Measurements from ENCODE around the gene MT1HL1. TPM values are rescaled to one million over a fixed set of nuclear protein-coding genes. Genes with fewer than 3 reads are reported as not detected.

MT1HL1 gene
- total RNA-seq: not detected

- DNase-seq (ENCODE audit: low spot score in 2 of 2): no peak
- WGBS, 2 donors: 90 to 91% methylated on average over 18 of the region's 18 CpGs
Observed at GRCh38 chr1:237004116-237004515, at the start of gene MT1HL1. TSS of gene MT1HL1 (minus strand) at chr1:237004441. CDS start at chr1:237004372, 69 bp downstream.

GRCh38 chr1:237050915-237051314, 46.7 kb upstream of the MT1HL1 start:
- Histone ChIP-seq H3K27me3 (peaks cover 0 to 4% of the 10 kb centered on the region in 2 donors), H3K4me3 (no peak overlapping the region), H3K4me1 (no peaks in the 10 kb centered on the region), H3K9me3 (no peaks in the 10 kb centered on the region), H3K27ac (no peak overlapping the region), H3K36me3 (no peaks in the 10 kb centered on the region)
- DNase-seq (ENCODE audit: low spot score in 2 of 2): no peak
- 63 to 68% methylated on average over 3 of the region's 3 CpGs for WGBS, 2 donors
- TF ChIP-seq POLR2A (IDR thresholded peaks at IDR 0.05): no peak
- TF ChIP-seq EP300 (IDR thresholded peaks at IDR 0.05): no peak
- no peak for TF ChIP-seq CTCF (IDR thresholded peaks at IDR 0.05)

More at GRCh38 chr1:237004116-237004515, at the start of gene MT1HL1:
- H3K27ac ChIP-seq: no peak within 1 kb of the TSS
- H3K27me3 ChIP-seq: no peaks in the 10 kb centered on the region
- TF ChIP-seq EP300 (IDR thresholded peaks at IDR 0.05): no peak
- TF ChIP-seq POLR2A (IDR thresholded peaks at IDR 0.05): no peak
- no peak for TF ChIP-seq CTCF (IDR thresholded peaks at IDR 0.05)
- no peaks in the 10 kb centered on the region for H3K4me1 ChIP-seq
- no peaks in the 10 kb centered on the region for H3K36me3 ChIP-seq
- no peaks in the 10 kb centered on the region for H3K9me3 ChIP-seq
- H3K4me3 ChIP-seq: no peak within 1 kb of the TSS

- TF ChIP-seq POLR2A (IDR thresholded peaks at IDR 0.05): no peak
- TF ChIP-seq CTCF (IDR thresholded peaks at IDR 0.05): no peak
- no peak for TF ChIP-seq EP300 (IDR thresholded peaks at IDR 0.05)
- no peak for DNase-seq (ENCODE audit: low spot score in 2 of 2)
- peaks cover 0 to 6% of the 10 kb centered on the region in 2 donors for H3K27me3 ChIP-seq
- H3K4me3 ChIP-seq: no peak overlapping the region
- no peaks in the 10 kb centered on the region for H3K4me1 ChIP-seq
- WGBS, 2 donors: 81 to 83% methylated on average over 6 of the region's 6 CpGs
- no peaks in the 10 kb centered on the region for H3K9me3 ChIP-seq
- H3K27ac ChIP-seq: no peak overlapping the region
- no peaks in the 10 kb centered on the region for H3K36me3 ChIP-seq
Observed at GRCh38 chr1:237050185-237050584, 45.9 kb upstream of the MT1HL1 start.

- no peak for TF ChIP-seq EP300 (IDR thresholded peaks at IDR 0.05)
- no peak for TF ChIP-seq POLR2A (IDR thresholded peaks at IDR 0.05)
- no peak for TF ChIP-seq CTCF (IDR thresholded peaks at IDR 0.05)
- Histone ChIP-seq H3K27me3 (peaks cover 0 to 19% of the 10 kb centered on the region in 2 donors), H3K4me3 (no peak overlapping the region), H3K36me3 (no peaks in the 10 kb centered on the region), H3K9me3 (no peaks in the 10 kb centered on the region), H3K27ac (no peak overlapping the region), H3K4me1 (peaks cover 0 to 1% (median 0%) of the 10 kb centered on the region in 4 donors)
- DNase-seq (ENCODE audit: low spot score in 2 of 2): no peak
- 88% methylated on average over 5 of the region's 5 CpGs for WGBS, 2 donors
Observed at GRCh38 chr1:237048803-237049202, 44.6 kb upstream of the MT1HL1 start.

GRCh38 chr1:237045278-237046016, 41.2 kb upstream of the MT1HL1 start:
- WGBS, 2 donors: 22 to 41% methylated on average over 3 of the region's 3 CpGs
- H3K27me3 ChIP-seq: peaks cover 0 to 44% of the 10 kb centered on the region in 2 donors
- no peak overlapping the region for H3K4me3 ChIP-seq
- TF ChIP-seq EP300 (IDR thresholded peaks at IDR 0.05) (no peak), POLR2A (IDR thresholded peaks at IDR 0.05) (no peak), CTCF (IDR thresholded peaks at IDR 0.05) (no peak)
- H3K27ac ChIP-seq: no peak overlapping the region
- no peaks in the 10 kb centered on the region for H3K9me3 ChIP-seq
- peaks cover 0 to 22% (median 2%) of the 10 kb centered on the region in 4 donors for H3K4me1 ChIP-seq
- no peak for DNase-seq (ENCODE audit: low spot score in 2 of 2)
- H3K36me3 ChIP-seq: no peaks in the 10 kb centered on the region

All from tibial nerve (tissue), 4 donors.